PC-9 (cell line): ENCODE measurements around the gene FUT7. TPM values are rescaled to one million over a fixed set of nuclear protein-coding genes. Genes with fewer than 3 reads are reported as not detected.

ENCODE experiments used
- BruUV-seq: library from RNA; stranded (reverse); fragments of 400-500 nt; replicated peaks from 2 replicates; lab custom pipeline; 2021; lab: Mats Ljungman, UMichigan
- CTCF ChIA-PET: fragments of 300-600 bp; sonication (Branson Sonifier 250); formaldehyde crosslinking; loops from one replicate; lab custom pipeline; 2022; ENCODE audit warnings: antibody characterized with exemption; lab: Charles Lee
- POLR2A ChIA-PET: fragments of 300-600 bp; sonication (Branson Sonifier 250); formaldehyde crosslinking; loops from one replicate; lab custom pipeline; 2022; ENCODE audit warnings: antibody characterized with exemption; ENCODE audit not compliant: unreplicated experiment; lab: Charles Lee
- DNase-seq, 2 experiments: peaks; one replicate each; pipeline versions ENCODE4 v3.0.0 to v3.0.0-alpha.2; 2015 to 2022; ENCODE audit warnings: mixed read lengths in 1 of 2
- H2AFZ ChIP-seq: fragments of 200-600 bp; sonication (generic); 2 replicates; pipeline ENCODE4 v1.8.1; 2017; ENCODE audit warnings: antibody characterized with exemption
- H3F3A ChIP-seq: fragments of 200-600 bp; sonication (generic); 2 replicates; pipeline ENCODE4 v1.8.1; 2017; ENCODE audit warnings: antibody characterized with exemption, mild to moderate bottlenecking, low read depth; ENCODE audit not compliant: insufficient read depth
- H3K27ac ChIP-seq: fragments of 200-600 bp; sonication (generic); 2 replicates; pipeline ENCODE4 v1.6.1; 2016; ENCODE audit warnings: mixed run types
- H3K27me3 ChIP-seq: fragments of 200-600 bp; sonication (generic); 2 replicates; pipeline ENCODE4 v1.6.1; 2016; ENCODE audit warnings: low read depth, mixed run types; ENCODE audit not compliant: insufficient read depth
- H3K36me3 ChIP-seq: fragments of 200-600 bp; sonication (generic); 2 replicates; pipeline ENCODE4 v1.6.1; 2016; ENCODE audit warnings: low read depth, mixed run types
- H3K4me1 ChIP-seq: fragments of 200-600 bp; sonication (generic); replicated peaks from 2 replicates; pipeline ENCODE4 v1.6.1; 2016; ENCODE audit warnings: mixed run types; ENCODE audit not compliant: insufficient read depth
- H3K4me2 ChIP-seq: fragments of 200-600 bp; sonication (generic); 2 replicates; pipeline ENCODE4 v1.6.1; 2017; ENCODE audit warnings: mixed run types
- H3K4me3 ChIP-seq: fragments of 200-600 bp; sonication (generic); 2 replicates; pipeline ENCODE4 v1.6.1; 2016; ENCODE audit warnings: mixed run types
- H3K79me2 ChIP-seq: fragments of 200-600 bp; sonication (generic); 2 replicates; pipeline ENCODE4 v1.6.1; 2017; ENCODE audit warnings: low read depth, mixed run types
- H3K9me2 ChIP-seq: fragments of 200-600 bp; sonication (generic); 2 replicates; pipeline ENCODE4 v1.8.1; 2017; ENCODE audit warnings: mild to moderate bottlenecking; ENCODE audit not compliant: insufficient read depth
- H3K9me3 ChIP-seq: fragments of 200-600 bp; sonication (generic); 2 replicates; pipeline ENCODE4 v1.8.1; 2016; ENCODE audit warnings: low read depth; ENCODE audit not compliant: insufficient read depth
- H4K20me1 ChIP-seq: fragments of 200-600 bp; sonication (generic); 2 replicates; pipeline ENCODE4 v1.8.1; 2017; ENCODE audit not compliant: insufficient read depth
- EZH2 ChIP-seq: fragments of 200-600 bp; sonication (generic); IDR thresholded peaks from 2 replicates; pipeline ENCODE4 v1.8.0; 2017; ENCODE audit warnings: antibody characterized with exemption, low read depth
- intact Hi-C: fragments of 100-400 bp; cut with micrococcal nuclease; formaldehyde crosslinking; loops from one replicate; pipeline ENCODE4 v1.10.0; 2022; ENCODE audit not compliant: unreplicated experiment
- total RNA-seq: library from RNA; stranded (reverse); gene quantifications from 2 replicates; pipeline ENCODE4 v1.2.3, GENCODE V29; 2021
- TF ChIP-seq, protein P1 (sequence below): fragments of 200-600 bp; sonication (generic); conservative IDR thresholded peaks from 2 replicates; pipeline ENCODE4 v1.6.1; 2017; ENCODE audit warnings: mixed run types, antibody characterized with exemption, mild to moderate bottlenecking, moderate library complexity

The FUT7 gene
- total RNA-seq, 1 experiment from 2014 or later = not detected

DNA sequence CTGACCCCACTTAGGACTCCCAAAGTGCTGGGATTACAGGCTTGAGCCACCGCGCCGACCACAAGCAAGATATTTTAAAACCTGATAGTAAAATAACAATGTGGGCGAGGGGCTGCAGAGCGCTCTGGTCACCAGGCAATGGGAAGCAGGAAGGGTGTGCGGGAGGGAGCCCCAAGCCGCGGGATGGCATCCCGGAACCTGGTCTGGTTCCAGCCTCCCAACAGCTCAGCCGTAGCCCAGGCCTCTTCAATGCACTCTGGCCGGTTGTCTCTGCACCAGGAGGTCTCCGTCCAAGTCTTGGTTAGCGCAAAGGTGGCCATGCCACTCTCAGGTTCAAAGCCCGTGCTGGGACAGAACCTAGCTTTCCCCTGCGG is 44.7 kb upstream of the FUT7 start:
- CTCF ChIA-PET = interaction anchor here (0.6 kb wide), 1 partner anchor 9 kb away, joined by 5 read pairs; no protein-coding TSS in a partner anchor
- intact Hi-C loops = no loop called here
- POLR2A ChIA-PET = no interaction called here

GRCh38 chr9:137075275-137075775 is 43.4 kb upstream of the FUT7 start:
- Histone ChIP-seq H3K4me3 (no peak overlapping the region), H4K20me1 (no peaks in the 10 kb centered on the region), H3K9me2 (no peaks in the 10 kb centered on the region), H3K36me3 (no peaks in the 10 kb centered on the region), H3K79me2 (no peaks in the 10 kb centered on the region), H3K4me1 (peaks cover 6% of the 10 kb centered on the region), H3F3A (peaks cover 25% of the 10 kb centered on the region), H3K4me2 (no peak overlapping the region), H2AFZ (no peak overlapping the region), H3K9me3 (no peaks in the 10 kb centered on the region), H3K27ac (no peak overlapping the region), H3K27me3 (no peaks in the 10 kb centered on the region)
- peak in 1 of 2 experiments; percentile 18 for DNase-seq
- TF ChIP-seq, protein P1, sequence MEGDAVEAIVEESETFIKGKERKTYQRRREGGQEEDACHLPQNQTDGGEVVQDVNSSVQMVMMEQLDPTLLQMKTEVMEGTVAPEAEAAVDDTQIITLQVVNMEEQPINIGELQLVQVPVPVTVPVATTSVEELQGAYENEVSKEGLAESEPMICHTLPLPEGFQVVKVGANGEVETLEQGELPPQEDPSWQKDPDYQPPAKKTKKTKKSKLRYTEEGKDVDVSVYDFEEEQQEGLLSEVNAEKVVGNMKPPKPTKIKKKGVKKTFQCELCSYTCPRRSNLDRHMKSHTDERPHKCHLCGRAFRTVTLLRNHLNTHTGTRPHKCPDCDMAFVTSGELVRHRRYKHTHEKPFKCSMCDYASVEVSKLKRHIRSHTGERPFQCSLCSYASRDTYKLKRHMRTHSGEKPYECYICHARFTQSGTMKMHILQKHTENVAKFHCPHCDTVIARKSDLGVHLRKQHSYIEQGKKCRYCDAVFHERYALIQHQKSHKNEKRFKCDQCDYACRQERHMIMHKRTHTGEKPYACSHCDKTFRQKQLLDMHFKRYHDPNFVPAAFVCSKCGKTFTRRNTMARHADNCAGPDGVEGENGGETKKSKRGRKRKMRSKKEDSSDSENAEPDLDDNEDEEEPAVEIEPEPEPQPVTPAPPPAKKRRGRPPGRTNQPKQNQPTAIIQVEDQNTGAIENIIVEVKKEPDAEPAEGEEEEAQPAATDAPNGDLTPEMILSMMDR = no peak
- TF ChIP-seq EZH2 = no peak
- ChIA-PET POLR2A (no interaction called here), CTCF (no interaction called here)
- intact Hi-C loops = no loop called here
- no TSS peak for BruUV-seq

More for the DNA sequence above, 44.7 kb upstream of the FUT7 start:
- Histone ChIP-seq H3K4me3 (no peak overlapping the region), H3K4me2 (peak overlapping the region; percentile 51; the same call in 1 of the 2 replicates), H3K9me3 (no peaks in the 10 kb centered on the region), H4K20me1 (no peaks in the 10 kb centered on the region), H3K79me2 (no peaks in the 10 kb centered on the region), H3K9me2 (no peaks in the 10 kb centered on the region), H3K27ac (no peak overlapping the region), H2AFZ (no peak overlapping the region), H3F3A (peaks cover 19% of the 10 kb centered on the region), H3K4me1 (no peaks in the 10 kb centered on the region), H3K27me3 (no peaks in the 10 kb centered on the region), H3K36me3 (no peaks in the 10 kb centered on the region)
- DNase-seq = no peak
- TF ChIP-seq EZH2 = no peak
- TF ChIP-seq, protein P1 = no peak
- no TSS peak for BruUV-seq

DNA sequence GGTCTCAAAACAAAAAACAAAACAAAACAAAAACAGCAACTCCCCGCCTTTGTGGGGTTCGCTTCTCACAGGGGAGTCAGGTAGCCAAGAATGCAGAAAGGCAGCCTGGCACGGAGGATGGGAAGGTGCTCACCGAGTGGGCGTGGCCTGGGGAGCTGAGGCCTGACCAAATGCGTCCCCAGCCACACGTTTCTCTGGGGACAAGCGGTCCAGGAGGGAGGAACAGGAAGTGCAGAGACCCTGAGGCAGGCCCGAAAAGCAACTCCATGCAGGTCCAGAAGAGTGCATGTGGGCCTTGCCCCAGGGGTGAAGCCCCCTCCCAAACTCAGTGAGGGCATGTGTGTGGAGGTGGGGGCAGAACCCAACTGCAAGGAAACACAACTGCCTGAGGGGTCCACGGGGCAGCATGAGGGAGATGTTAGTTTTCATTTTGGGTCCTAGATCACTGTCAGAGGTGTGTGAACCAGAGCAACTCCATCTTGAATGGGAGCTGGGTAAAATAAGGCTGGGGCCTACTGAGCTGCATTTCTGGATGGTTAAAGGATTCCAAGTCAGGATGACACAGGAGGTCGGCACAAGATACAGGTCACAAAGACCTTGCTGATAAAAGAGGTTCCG is 42.9 kb upstream of the FUT7 start:
- Histone ChIP-seq H2AFZ (no peak overlapping the region), H3K9me2 (no peaks in the 10 kb centered on the region), H3K36me3 (no peaks in the 10 kb centered on the region), H3K4me3 (no peak overlapping the region), H3K9me3 (no peaks in the 10 kb centered on the region), H3K4me1 (peaks cover 6% of the 10 kb centered on the region), H3K27me3 (no peaks in the 10 kb centered on the region), H4K20me1 (no peaks in the 10 kb centered on the region), H3K27ac (no peak overlapping the region), H3K79me2 (no peaks in the 10 kb centered on the region), H3F3A (peaks cover 25% of the 10 kb centered on the region), H3K4me2 (no peak overlapping the region)
- ChIA-PET CTCF (no interaction called here), POLR2A (no interaction called here)
- no TSS peak for BruUV-seq
- peak in 1 of 2 experiments; percentile 17 for DNase-seq
- intact Hi-C loops = no loop called here
- TF ChIP-seq, protein P1 = no peak
- no peak for TF ChIP-seq EZH2
